Parathyroid adenoma (tissue), 2 donors: ENCODE measurements around the gene TENT4B.
"Not testable (repeated sequence)": the region's sequence is repeated elsewhere in the genome, so short reads cannot be mapped to it uniquely, and the experiment has no call there.

ENCODE experiments used
- H2AFZ ChIP-seq: fragments of 300-600 bp; sonication (generic); one replicate; pipeline ENCODE4 v1.7.0; 2017; ENCODE audit warnings: antibody characterized with exemption, mild to moderate bottlenecking
- H3K27ac ChIP-seq: fragments of 300-600 bp; sonication (generic); one replicate; pipeline ENCODE4 v1.7.0; 2017
- H3K27me3 ChIP-seq: fragments of 300-600 bp; sonication (generic); one replicate; pipeline ENCODE4 v1.7.0; 2017; ENCODE audit warnings: low read length; ENCODE audit not compliant: control insufficient read depth, insufficient read depth
- H3K36me3 ChIP-seq: fragments of 300-600 bp; sonication (generic); one replicate; pipeline ENCODE4 v1.7.0; 2017; ENCODE audit warnings: low read length; ENCODE audit not compliant: control insufficient read depth, insufficient read depth
- H3K4me1 ChIP-seq: fragments of 300-600 bp; sonication (generic); one replicate; pipeline ENCODE4 v1.7.0; 2017; ENCODE audit warnings: control low read depth
- H3K4me2 ChIP-seq: fragments of 300-600 bp; sonication (generic); one replicate; pipeline ENCODE4 v1.7.0; 2017; ENCODE audit warnings: low read length
- H3K4me3 ChIP-seq: fragments of 300-600 bp; sonication (generic); one replicate; pipeline ENCODE4 v1.7.0; 2017; ENCODE audit warnings: low read depth, low read length
- H3K79me2 ChIP-seq: fragments of 300-600 bp; sonication (generic); one replicate; pipeline ENCODE4 v1.7.0; 2017; ENCODE audit warnings: control low read depth
- H3K9ac ChIP-seq: fragments of 300-600 bp; sonication (generic); one replicate; pipeline ENCODE4 v1.7.0; 2017; ENCODE audit warnings: mild to moderate bottlenecking
- H3K9me3 ChIP-seq: fragments of 300-600 bp; sonication (generic); one replicate; pipeline ENCODE4 v1.7.0; 2017; ENCODE audit warnings: low read length; ENCODE audit not compliant: control insufficient read depth
- TF ChIP-seq, protein P1 (sequence below): fragments of 300-600 bp; sonication (generic); IDR thresholded peaks from one replicate; pipeline ENCODE4 v1.7.0; 2017; ENCODE audit warnings: antibody characterized with exemption, mild to moderate bottlenecking
- donor health status: primary hyperparathyroidism.

The TENT4B gene

DNA sequence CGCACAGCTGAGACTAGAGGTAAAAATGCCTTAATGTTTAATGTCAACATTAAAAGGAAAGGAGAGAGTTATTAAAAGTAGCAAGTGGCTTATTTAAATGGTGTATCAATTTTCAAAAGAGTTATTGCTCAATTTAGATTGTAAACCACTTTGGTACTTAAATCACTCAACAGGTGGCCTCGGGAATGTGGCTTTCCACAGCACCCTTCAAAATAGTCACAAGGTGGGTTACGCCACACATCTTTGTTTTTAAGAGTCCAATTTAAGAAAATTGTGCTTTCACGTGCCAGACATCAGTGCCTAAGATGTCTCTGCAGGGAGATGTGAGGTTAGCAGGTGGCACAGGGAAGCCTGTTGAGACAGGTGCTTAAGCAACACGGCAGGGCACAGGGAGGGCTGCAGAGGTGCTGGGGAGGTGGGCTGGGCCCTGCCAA, 85.8 kb downstream of the TENT4B start:
- no peaks in the 10 kb centered on the region for H3K36me3 ChIP-seq
- peaks cover 4% of the 10 kb centered on the region for H3K4me1 ChIP-seq
- H3K27me3 ChIP-seq: no peaks in the 10 kb centered on the region
- H3K4me2 ChIP-seq: no peak overlapping the region
- H3K4me3 ChIP-seq: no peak overlapping the region
- H3K9me3 ChIP-seq: no peaks in the 10 kb centered on the region
- no peak overlapping the region for H3K9ac ChIP-seq
- no peak overlapping the region for H2AFZ ChIP-seq
- H3K27ac ChIP-seq: no peak overlapping the region
- H3K79me2 ChIP-seq: no peaks in the 10 kb centered on the region
- TF ChIP-seq, protein P1, sequence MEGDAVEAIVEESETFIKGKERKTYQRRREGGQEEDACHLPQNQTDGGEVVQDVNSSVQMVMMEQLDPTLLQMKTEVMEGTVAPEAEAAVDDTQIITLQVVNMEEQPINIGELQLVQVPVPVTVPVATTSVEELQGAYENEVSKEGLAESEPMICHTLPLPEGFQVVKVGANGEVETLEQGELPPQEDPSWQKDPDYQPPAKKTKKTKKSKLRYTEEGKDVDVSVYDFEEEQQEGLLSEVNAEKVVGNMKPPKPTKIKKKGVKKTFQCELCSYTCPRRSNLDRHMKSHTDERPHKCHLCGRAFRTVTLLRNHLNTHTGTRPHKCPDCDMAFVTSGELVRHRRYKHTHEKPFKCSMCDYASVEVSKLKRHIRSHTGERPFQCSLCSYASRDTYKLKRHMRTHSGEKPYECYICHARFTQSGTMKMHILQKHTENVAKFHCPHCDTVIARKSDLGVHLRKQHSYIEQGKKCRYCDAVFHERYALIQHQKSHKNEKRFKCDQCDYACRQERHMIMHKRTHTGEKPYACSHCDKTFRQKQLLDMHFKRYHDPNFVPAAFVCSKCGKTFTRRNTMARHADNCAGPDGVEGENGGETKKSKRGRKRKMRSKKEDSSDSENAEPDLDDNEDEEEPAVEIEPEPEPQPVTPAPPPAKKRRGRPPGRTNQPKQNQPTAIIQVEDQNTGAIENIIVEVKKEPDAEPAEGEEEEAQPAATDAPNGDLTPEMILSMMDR: no peak

DNA sequence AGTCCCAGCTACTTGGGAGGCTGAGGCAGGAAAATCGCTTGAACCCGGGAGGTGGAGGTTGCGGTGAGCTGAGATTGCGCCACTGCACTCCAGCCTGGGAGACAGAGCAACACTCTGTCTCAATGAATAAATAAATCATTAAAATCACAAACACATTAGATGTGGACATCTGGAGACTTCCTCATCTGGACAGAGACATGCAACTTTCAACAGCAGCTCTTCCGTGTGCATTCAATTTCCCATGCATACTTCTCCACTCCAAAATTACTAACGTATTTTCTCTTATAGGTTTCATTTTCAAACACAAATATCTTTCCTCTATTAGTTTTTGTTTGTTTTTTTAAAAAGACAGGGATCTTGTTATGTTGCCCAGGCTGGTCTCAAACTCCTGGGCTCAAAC, 89.9 kb downstream of the TENT4B start:
- H3K79me2 ChIP-seq: not testable (repeated sequence)

DNA sequence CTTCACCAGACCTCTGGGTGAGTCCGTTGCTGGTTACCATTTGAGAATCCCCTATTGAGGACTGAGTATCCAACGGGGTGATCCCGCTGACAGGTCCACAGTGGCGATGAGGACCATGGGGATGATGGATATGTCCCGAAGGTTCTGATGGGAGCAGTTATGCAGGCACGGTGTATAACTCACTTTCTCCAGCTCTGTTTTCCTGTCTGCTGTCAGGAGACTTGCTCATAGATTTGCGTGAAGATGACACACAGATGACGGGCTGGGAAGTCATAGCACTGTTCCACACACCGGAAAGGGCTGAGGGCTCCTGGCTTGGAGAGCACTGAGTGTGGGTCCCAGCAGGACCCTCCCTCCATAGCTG, 91.0 kb downstream of the TENT4B start:
- Histone ChIP-seq H3K9me3 (no peaks in the 10 kb centered on the region), H3K36me3 (no peaks in the 10 kb centered on the region), H2AFZ (no peak overlapping the region), H3K79me2 (no peaks in the 10 kb centered on the region), H3K4me1 (no peaks in the 10 kb centered on the region), H3K27me3 (no peaks in the 10 kb centered on the region), H3K9ac (no peak overlapping the region), H3K4me3 (no peak overlapping the region), H3K27ac (no peak overlapping the region), H3K4me2 (no peak overlapping the region)
- TF ChIP-seq, protein P1: no peak

More for the DNA sequence above, 89.9 kb downstream of the TENT4B start:
- H2AFZ ChIP-seq, H3K4me3 ChIP-seq, H3K27me3 ChIP-seq, H3K9me3 ChIP-seq, H3K9ac ChIP-seq, H3K36me3 ChIP-seq, H3K4me2 ChIP-seq, H3K27ac ChIP-seq, H3K4me1 ChIP-seq: not testable (repeated sequence)

DNA sequence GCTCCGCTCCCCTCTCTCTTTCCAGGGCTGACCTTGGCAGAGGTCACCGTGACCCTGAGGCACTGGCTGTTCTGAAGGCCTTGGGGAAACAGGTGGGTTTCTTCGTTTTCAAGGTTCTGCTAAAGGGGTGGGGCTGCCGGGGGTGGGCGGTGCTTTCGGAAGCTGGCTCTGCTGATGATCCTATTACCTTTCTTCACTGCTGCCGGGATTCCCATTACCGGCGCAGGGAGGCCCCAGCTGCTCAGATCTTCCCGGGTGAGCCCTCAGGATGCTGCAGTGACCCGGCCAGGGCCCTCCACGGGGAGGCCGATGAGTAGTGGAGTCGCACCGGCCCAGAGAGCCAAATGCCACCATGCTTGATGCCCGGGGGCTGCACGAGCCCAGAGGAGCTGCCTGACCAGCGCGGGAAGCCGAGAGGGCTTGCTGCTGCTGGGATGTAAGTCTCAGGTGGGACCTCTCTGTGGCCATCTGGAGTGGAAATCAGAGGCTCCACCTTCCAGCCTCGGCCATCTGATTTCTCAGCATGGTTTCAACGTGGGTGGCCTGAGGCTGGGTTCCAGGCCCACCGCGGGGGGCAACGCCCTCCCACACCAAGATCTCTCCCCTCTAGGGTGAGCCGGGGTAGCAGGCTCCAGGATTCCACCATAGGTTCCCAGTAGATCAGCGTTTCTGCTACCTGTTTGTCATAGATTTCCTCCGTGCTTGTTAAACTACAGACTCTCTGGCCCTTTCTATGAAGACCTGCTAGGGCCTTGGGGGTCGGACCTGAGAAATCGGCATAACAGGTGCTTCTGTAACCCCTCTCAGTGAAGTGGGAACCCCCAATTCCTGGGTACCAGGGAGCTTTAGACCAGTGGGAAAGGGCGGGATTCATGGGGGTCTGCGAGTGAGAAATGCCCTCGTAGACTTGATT, 91.7 kb downstream of the TENT4B start:
- no peak overlapping the region for H3K9ac ChIP-seq

More for the DNA sequence above, 91.7 kb downstream of the TENT4B start:
- Histone ChIP-seq H3K4me2 (no peak overlapping the region), H3K27me3 (no peaks in the 10 kb centered on the region), H3K4me3 (no peak overlapping the region), H3K36me3 (no peaks in the 10 kb centered on the region), H2AFZ (peak overlapping the region; percentile 76), H3K4me1 (no peaks in the 10 kb centered on the region), H3K9me3 (no peaks in the 10 kb centered on the region), H3K79me2 (no peaks in the 10 kb centered on the region), H3K27ac (no peak overlapping the region)
- TF ChIP-seq, protein P1: no peak
